Fibroblast of pulmonary artery (primary cell): Measurements from ENCODE around the gene PER1.

Experiments
- DNase-seq: peaks from one replicate; pipeline ENCODE4 v3.0.0-alpha.2; 2010; ENCODE audit warnings: low read depth
- H3K4me3 ChIP-seq: replicated peaks from 2 replicates; pipeline ENCODE4 v1.5.1; 2011; ENCODE audit warnings: low read depth, mild to moderate bottlenecking, control low read depth, low read length, moderate library complexity
- TF ChIP-seq, protein P1 (sequence below): IDR thresholded peaks from 2 replicates; pipeline ENCODE4 v1.5.1; 2011; ENCODE audit warnings: mild to moderate bottlenecking, control low read depth, low read length, inconsistent platforms; ENCODE audit errors: missing control alignments

The PER1 gene

DNA sequence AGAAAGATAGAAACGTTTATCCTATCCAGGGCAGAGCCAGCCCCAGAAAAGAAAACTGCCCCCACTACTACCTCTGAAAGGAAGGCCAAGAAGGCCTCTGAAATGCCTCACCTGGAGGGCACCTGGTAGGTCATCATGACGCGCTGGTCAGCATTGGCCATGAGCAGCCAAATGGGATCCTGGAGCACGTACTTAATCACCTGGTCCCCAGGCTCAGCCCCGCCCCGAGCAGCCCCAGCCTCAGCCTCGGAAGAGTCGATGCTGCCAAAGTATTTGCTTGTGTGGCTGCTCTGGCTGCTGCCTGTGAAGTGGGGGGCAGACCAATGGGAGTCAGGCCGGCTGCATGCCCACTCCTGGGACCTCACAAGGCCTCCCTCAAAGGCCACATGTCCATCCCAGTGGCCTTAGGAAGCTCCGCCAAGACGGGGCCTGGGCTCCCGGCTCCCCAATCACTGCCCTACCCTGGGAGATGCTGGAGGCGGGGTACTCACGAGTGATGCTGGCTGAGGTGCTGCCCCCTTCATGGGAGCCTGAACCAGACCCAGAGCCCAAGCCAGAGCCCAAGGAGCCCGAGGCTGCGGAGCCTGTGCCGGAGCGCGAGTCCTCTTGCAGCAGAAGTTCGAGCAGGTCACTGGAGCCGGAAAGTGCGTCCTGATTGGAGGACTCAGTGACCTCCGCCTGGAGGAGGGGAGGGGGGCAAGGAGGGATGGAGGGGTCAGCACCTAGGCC lies 9.9 kb downstream of the PER1 start:
- DNase-seq = no peak
- TF ChIP-seq, protein P1, sequence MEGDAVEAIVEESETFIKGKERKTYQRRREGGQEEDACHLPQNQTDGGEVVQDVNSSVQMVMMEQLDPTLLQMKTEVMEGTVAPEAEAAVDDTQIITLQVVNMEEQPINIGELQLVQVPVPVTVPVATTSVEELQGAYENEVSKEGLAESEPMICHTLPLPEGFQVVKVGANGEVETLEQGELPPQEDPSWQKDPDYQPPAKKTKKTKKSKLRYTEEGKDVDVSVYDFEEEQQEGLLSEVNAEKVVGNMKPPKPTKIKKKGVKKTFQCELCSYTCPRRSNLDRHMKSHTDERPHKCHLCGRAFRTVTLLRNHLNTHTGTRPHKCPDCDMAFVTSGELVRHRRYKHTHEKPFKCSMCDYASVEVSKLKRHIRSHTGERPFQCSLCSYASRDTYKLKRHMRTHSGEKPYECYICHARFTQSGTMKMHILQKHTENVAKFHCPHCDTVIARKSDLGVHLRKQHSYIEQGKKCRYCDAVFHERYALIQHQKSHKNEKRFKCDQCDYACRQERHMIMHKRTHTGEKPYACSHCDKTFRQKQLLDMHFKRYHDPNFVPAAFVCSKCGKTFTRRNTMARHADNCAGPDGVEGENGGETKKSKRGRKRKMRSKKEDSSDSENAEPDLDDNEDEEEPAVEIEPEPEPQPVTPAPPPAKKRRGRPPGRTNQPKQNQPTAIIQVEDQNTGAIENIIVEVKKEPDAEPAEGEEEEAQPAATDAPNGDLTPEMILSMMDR = no peak
- no peak overlapping the region for H3K4me3 ChIP-seq

DNA sequence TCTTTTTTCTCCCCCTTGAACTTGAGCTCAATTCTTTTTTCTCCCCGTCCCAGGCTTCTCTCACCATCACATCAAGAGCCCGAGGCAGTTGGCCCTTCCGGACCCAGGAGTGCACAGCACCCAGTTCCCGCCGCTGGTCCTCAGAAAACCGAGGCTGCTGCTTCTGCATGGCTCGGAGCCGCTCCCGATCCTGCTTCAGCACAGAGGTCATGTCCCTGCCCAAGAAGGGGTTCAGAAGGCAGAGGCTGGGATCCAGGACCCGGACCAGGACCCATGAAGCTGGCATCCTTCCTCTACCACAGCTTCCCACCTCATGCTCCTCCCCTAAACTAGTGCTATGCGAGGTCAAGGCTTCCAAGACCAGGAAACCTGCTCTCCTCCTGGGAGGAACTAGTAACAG lies 10.5 kb downstream of the PER1 start:
- TF ChIP-seq, protein P1 = no peak
- no peak for DNase-seq

DNA sequence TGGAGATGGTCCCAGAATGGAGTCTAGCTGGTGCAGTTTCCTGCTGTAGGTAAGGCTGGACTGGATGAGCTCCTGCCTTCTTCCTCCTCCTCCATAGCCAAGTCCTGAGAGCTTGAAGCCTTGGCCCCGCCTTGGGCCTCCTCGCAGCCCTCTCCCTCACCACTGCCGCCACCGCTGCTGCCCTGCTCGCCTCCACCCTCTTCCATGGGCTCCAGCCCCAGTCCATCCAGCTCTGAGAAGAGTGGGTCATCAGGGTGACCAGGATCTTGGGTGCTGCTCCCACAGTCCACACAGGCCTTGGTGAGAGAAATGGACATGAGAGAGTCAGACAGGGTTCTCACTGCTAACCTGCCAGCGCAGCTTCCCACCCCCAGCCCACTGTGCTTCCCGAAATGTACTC lies 11.2 kb downstream of the PER1 start:
- DNase-seq = no peak
- no peak overlapping the region for H3K4me3 ChIP-seq
- TF ChIP-seq, protein P1 = no peak

More for the DNA sequence above, 10.5 kb downstream of the PER1 start:
- H3K4me3 ChIP-seq = no peak overlapping the region

DNA sequence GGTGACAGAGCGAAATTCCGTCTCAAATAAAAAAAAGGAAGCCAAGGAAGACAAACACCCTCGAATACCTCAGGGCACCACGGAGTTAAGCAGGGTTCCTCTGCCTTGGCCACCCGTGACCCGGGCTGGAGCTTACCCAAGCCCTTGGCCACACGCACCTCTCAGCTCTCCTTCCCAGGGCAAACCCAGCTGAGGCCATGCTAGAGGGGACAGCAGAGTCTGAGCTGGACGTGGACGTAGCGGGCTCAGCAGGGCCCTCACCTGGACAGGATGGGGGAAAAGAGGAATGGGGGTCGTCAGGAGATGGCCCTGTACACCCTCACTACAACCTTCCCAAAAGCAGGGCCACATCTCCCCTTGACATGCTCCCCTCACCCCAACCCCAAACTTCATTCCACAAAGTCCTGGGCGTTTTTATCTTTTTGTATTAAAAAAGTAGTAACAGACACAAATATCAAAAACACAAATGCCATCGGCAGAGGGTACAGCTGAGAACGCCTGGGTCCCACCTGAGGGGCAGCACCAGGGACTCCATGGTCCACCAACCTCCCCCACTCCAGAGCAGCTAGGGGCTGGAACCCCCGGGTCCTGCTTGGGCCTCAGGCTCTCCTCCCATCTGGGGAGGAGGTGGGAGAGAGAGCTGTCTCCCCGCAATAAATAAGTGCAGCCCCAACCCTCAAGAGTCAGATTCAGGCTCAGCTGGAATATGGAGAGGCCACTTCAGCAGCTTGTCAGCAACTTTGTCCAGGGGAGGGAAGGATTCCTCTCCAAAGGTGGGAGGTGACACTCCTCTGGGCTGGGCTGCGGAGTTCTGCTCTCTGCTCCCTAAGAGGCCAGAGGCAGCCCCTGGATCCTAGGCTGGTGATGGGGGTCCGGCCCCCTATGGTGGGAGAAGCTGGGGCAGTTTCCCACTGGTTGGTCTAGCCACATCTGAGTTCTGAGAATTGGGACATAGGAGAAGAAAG lies 11.9 kb downstream of the PER1 start:
- H3K4me3 ChIP-seq = no peak overlapping the region
- TF ChIP-seq, protein P1 = no peak
- no peak for DNase-seq

DNA sequence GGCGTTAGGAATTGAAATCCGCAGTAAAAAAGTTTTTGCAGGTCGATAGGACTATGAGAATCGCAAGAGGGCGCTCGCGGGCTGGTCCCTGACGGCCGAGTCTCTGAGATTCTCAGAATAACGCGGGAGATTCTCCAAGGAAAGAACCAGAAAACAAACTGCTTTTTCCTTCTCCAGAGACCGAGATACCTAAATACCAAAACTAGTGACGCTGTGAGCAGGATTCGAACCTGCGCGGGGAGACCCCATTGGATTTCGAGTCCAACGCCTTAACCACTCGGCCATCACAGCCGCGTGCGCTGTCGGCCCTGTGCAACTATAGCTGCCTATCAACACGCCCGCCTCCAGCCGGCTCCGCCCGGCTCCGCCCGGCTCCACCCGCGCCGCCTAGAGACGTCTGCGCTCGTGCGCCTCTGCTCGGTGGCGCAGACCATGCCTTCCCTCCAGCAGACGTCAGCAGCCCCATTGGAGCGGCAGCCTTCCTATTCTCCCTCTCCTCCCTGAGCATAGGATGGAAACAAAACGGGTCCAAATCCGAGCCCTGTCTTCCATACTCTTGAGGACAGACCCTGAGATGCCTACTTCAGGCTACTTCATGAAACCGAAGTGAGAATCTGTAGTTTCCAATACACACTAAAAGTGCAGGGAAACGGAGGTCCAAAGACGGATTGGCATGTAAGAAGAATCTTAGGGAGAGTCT lies 13.4 kb downstream of the PER1 start:
- H3K4me3 ChIP-seq = peak overlapping the region; percentile 44
- TF ChIP-seq, protein P1 = peak; percentile 91
- DNase-seq = peak; percentile 98

DNA sequence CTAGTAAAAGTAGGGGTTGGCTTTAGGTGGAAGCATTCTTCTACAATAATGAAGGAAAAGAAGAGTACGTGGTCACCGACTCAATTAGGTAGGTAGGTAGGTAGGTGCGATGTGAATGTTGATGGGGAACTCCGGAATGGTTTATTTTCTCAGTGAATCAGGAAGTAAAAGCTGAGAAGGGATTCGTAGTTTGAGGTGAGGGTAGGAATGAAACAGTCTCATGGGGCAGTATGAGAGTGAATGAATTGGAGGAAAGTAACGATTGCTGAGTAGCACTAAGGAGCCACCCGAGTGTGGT lies 13.9 kb downstream of the PER1 start:
- DNase-seq = no peak
- TF ChIP-seq, protein P1 = no peak
- peak overlapping the region; percentile 39 for H3K4me3 ChIP-seq
